Endothelial cell of umbilical vein (primary cell): ENCODE results near the gene ETFA. TPM values are rescaled to one million over a fixed set of nuclear protein-coding genes. Genes with fewer than 3 reads are reported as not detected.

ENCODE experiments used
- BruUV-seq: library from RNA; stranded (reverse); fragments of 400-500 nt; replicated peaks from 2 replicates; lab custom pipeline; 2021; lab: Mats Ljungman, UMichigan
- CTCF ChIA-PET: fragments of 300-600, 350-600 bp; sonication (Branson Sonifier 250); formaldehyde crosslinking; loops from one replicate; lab custom pipeline; 2021; ENCODE audit warnings: antibody characterized with exemption, inconsistent platforms; lab: Charles Lee
- POLR2A ChIA-PET: fragments of 300-600, 350-600 bp; sonication (Branson Sonifier 250); formaldehyde crosslinking; loops from one replicate; lab custom pipeline; 2021; ENCODE audit warnings: antibody characterized with exemption, inconsistent platforms; lab: Charles Lee
- DNase-seq: peaks from one replicate; pipeline ENCODE4 v3.0.0-alpha.2; 2011; ENCODE audit warnings: low read depth, low spot score
- FAIRE-seq: peaks from 2 replicates; lab custom pipeline; 2011; peaks lifted over from hg19 to GRCh38; lab: Jason Lieb, UNC
- H2AFZ ChIP-seq: 2 replicates; pipeline ENCODE4 v1.6.0; 2012; ENCODE audit warnings: low read depth, low read length, control low read depth, inconsistent platforms
- H3K27ac ChIP-seq: 2 replicates; pipeline ENCODE4 v1.5.1; 2011; ENCODE audit warnings: low read depth, mild to moderate bottlenecking, control low read depth, low read length, moderate library complexity; ENCODE audit not compliant: insufficient read depth
- H3K27me3 ChIP-seq, 2 experiments: 2 replicates each; pipeline versions ENCODE4 v1.6.0 to v1.6.1; 2011; ENCODE audit warnings: low read length in 2 of 2, mixed read lengths in 1 of 2; ENCODE audit not compliant: control insufficient read depth in 2 of 2, insufficient read depth in 2 of 2
- H3K36me3 ChIP-seq, 2 experiments: 2 replicates in 1 of 2; 3 replicates in 1 of 2; pipeline ENCODE4 v1.5.1; 2011; ENCODE audit warnings: low read length in 2 of 2, mild to moderate bottlenecking in 1 of 2, moderate library complexity in 1 of 2; ENCODE audit not compliant: control insufficient read depth in 2 of 2, insufficient read depth in 2 of 2; ENCODE audit errors: extremely low read depth in 1 of 2
- H3K4me1 ChIP-seq: 3 replicates; pipeline ENCODE4 v1.5.1; 2011; ENCODE audit warnings: mild to moderate bottlenecking, low read length; ENCODE audit not compliant: control insufficient read depth, insufficient read depth; ENCODE audit errors: extremely low read depth
- H3K4me2 ChIP-seq: 2 replicates; pipeline ENCODE4 v1.6.1; 2011; ENCODE audit warnings: low read length, control low read depth, mixed read lengths; ENCODE audit not compliant: insufficient read depth
- H3K4me3 ChIP-seq, 3 experiments: fragments of 200-600 bp in 1 of 3; sonication (generic), shearing (Covaris generic) in 1 of 3; replicated peaks in 1 of 3; 2 replicates each; pipeline ENCODE4 v1.5.1; 2011 to 2016; ENCODE audit warnings: control low read depth in 3 of 3, low read length in 3 of 3, mild to moderate bottlenecking in 2 of 3, inconsistent platforms in 1 of 3, low read depth in 1 of 3, moderate library complexity in 1 of 3; ENCODE audit not compliant: insufficient read depth in 1 of 3
- H3K79me2 ChIP-seq: 2 replicates; pipeline ENCODE4 v1.6.0; 2012; ENCODE audit warnings: low read length, inconsistent platforms; ENCODE audit not compliant: control insufficient read depth, insufficient read depth
- H3K9ac ChIP-seq: replicated peaks from 2 replicates; pipeline ENCODE3; 2011; ENCODE audit warnings: low read length, control low read depth; ENCODE audit not compliant: insufficient read depth; ENCODE audit errors: extremely low read depth
- H3K9me1 ChIP-seq: replicated peaks from 3 replicates; pipeline ENCODE4 v1.6.0; 2011; ENCODE audit warnings: mild to moderate bottlenecking, low read length; ENCODE audit not compliant: control insufficient read depth, insufficient read depth; ENCODE audit errors: extremely low read depth
- H3K9me3 ChIP-seq: replicated peaks from 2 replicates; pipeline ENCODE4 v1.5.1; 2012; ENCODE audit warnings: low read length, inconsistent platforms; ENCODE audit not compliant: control insufficient read depth, insufficient read depth
- H4K20me1 ChIP-seq: replicated peaks from 2 replicates; pipeline ENCODE3; 2011; ENCODE audit warnings: mild to moderate bottlenecking, low read length; ENCODE audit not compliant: control insufficient read depth, insufficient read depth; ENCODE audit errors: extremely low read depth
- EZH2 ChIP-seq: IDR thresholded peaks from 2 replicates; pipeline ENCODE4 v1.6.1; 2012; ENCODE audit warnings: borderline replicate concordance, low read depth, mild to moderate bottlenecking, moderate library complexity, low read length, inconsistent platforms; ENCODE audit not compliant: severe bottlenecking
- FOS ChIP-seq: IDR thresholded peaks from 2 replicates; pipeline ENCODE4 v1.6.1; 2011; ENCODE audit warnings: mild to moderate bottlenecking, low read length, moderate library complexity, borderline replicate concordance; ENCODE audit not compliant: insufficient read depth
- GATA2 ChIP-seq: IDR thresholded peaks from 2 replicates; pipeline ENCODE4 v1.7.0; 2011; ENCODE audit warnings: low read depth, mild to moderate bottlenecking, moderate library complexity, mixed read lengths, low read length; ENCODE audit not compliant: insufficient read length, insufficient read depth
- JUN ChIP-seq: IDR thresholded peaks from 2 replicates; pipeline ENCODE4 v1.6.1; 2011; ENCODE audit warnings: borderline replicate concordance, low read depth; ENCODE audit not compliant: insufficient read length, insufficient read depth
- MYC ChIP-seq: IDR thresholded peaks from one replicate; pipeline ENCODE4 v1.6.1; 2011; ENCODE audit warnings: mild to moderate bottlenecking, low read depth, low read length
- POLR2A ChIP-seq: IDR thresholded peaks from 2 replicates; pipeline ENCODE4 v1.6.1; 2012; ENCODE audit warnings: low read depth, mild to moderate bottlenecking, control low read depth, low read length
- POLR2AphosphoS5 ChIP-seq: IDR thresholded peaks from 2 replicates; pipeline ENCODE4 v1.6.1; 2012; ENCODE audit warnings: low read depth, mild to moderate bottlenecking, control low read depth, low read length, moderate library complexity; ENCODE audit not compliant: insufficient read depth
- dilution Hi-C: fragments of 300-500 bp; cut with MboI; formaldehyde crosslinking; loops from one replicate; pipeline ENCODE4 v1.15.0; 2019; ENCODE audit warnings: low sequenced_read_pairs; ENCODE audit not compliant: extremely low pct_ligation_motif_present
- intact Hi-C: fragments of 100-400 bp; cut with micrococcal nuclease; formaldehyde crosslinking; loops from one replicate; pipeline ENCODE4 v1.10.0; 2022
- polyA plus RNA-seq, 4 experiments: library from polyadenylated mRNA; depleted of rRNA in 3 of 4; stranded (reverse) in 3 of 4; unstranded in 1 of 4; fragments of >200 nt; gene quantifications; 2 replicates each; pipeline versions ENCODE4 v1.2.1 to v1.2.3, GENCODE V29; 2011 to 2012; ENCODE audit warnings: missing spikeins in 1 of 4
- total RNA-seq: library from RNA; stranded (reverse); gene quantifications from 2 replicates; pipeline ENCODE4 v1.2.3, GENCODE V29; 2021
- TF ChIP-seq, protein P1 (sequence below), 2 donors: IDR thresholded peaks; 1 replicate in 1 of 2; 2 replicates in 1 of 2; pipeline ENCODE4 v1.5.1; 2011; ENCODE audit warnings: low read length in 2 of 2, mild to moderate bottlenecking in 2 of 2, moderate library complexity in 2 of 2, control low read depth in 1 of 2, inconsistent platforms in 1 of 2, low read depth in 1 of 2; ENCODE audit not compliant: insufficient read depth in 1 of 2; ENCODE audit errors: extremely low read depth in 1 of 2
- TF ChIP-seq, protein P2 (sequence below): IDR thresholded peaks from 2 replicates; pipeline ENCODE4 v1.6.1; 2011; ENCODE audit not compliant: insufficient read depth, insufficient read length

ETFA gene
- total and polyA plus RNA-seq, 2 donors (not counting 3 experiments of a cell fraction or from before 2014, with no cell fraction given), result 102 to 116 TPM

DNA sequence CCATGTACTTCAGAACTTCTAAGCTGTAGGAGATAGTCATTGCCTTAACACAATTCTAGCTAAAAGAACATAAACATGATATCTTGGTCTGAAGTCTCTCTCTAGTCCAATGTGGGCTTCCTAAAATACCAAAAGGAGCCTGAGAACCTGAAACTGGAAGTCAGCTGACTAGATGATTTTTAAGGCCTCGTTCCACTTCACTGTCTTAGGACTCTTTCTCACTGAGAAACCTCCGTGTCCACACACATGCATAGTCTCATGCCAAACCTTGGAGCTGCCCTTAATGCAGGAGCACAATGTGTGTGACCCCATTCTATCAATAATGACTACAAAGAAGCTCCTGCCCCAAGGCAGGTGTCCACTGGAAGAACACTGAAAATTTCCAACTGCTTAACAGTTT is 87.7 kb downstream of the ETFA start:
- BruUV-seq, result no TSS peak
- intact Hi-C loops, result no loop called here
- H3K9me1 ChIP-seq, result no peaks in the 10 kb centered on the region

DNA sequence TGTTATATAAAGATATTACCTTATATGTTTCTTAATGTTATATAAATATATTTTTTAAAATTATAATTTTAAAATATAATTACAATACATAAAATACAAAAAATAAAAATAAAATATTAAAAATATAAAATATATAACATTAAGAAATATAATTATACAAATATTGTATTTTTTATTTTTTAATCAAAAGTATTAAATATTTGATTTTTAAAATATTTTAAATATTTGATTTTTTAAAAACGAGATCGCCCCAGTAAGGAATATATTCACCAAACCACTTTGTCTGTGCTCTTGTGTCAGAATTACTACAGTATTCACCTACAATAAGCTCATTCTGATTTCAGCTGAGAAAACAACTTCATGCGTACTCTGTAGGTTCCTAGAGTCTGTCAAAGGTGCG is 89.1 kb downstream of the ETFA start:
- no TSS peak for BruUV-seq
- dilution Hi-C loops, result no loop called here
- Histone ChIP-seq H3K27ac (no peak overlapping the region), H3K79me2 (no peaks in the 10 kb centered on the region), H3K9ac (no peak overlapping the region), H3K27me3 (no peaks in the 10 kb centered on the region), H3K9me1 (no peaks in the 10 kb centered on the region), H3K36me3 (peaks cover 5 to 6% of the 10 kb centered on the region in 2 experiments), H3K4me1 (peaks cover 7% of the 10 kb centered on the region), H2AFZ (no peak overlapping the region), H3K9me3 (no peaks in the 10 kb centered on the region), H3K4me2 (no peak overlapping the region), H4K20me1 (no peaks in the 10 kb centered on the region), H3K4me3 (no peak overlapping the region)
- TF ChIP-seq POLR2AphosphoS5, result no peak
- TF ChIP-seq MYC, result no peak
- no peak for TF ChIP-seq FOS
- TF ChIP-seq, protein P1, sequence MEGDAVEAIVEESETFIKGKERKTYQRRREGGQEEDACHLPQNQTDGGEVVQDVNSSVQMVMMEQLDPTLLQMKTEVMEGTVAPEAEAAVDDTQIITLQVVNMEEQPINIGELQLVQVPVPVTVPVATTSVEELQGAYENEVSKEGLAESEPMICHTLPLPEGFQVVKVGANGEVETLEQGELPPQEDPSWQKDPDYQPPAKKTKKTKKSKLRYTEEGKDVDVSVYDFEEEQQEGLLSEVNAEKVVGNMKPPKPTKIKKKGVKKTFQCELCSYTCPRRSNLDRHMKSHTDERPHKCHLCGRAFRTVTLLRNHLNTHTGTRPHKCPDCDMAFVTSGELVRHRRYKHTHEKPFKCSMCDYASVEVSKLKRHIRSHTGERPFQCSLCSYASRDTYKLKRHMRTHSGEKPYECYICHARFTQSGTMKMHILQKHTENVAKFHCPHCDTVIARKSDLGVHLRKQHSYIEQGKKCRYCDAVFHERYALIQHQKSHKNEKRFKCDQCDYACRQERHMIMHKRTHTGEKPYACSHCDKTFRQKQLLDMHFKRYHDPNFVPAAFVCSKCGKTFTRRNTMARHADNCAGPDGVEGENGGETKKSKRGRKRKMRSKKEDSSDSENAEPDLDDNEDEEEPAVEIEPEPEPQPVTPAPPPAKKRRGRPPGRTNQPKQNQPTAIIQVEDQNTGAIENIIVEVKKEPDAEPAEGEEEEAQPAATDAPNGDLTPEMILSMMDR (IDR thresholded peaks at IDR 0.05; ENCODE audit: extremely low read depth in 1 of 2, insufficient read depth in 1 of 2, low read depth in 1 of 2, low read length in 2 of 2), result no peak
- no peak for TF ChIP-seq POLR2A
- TF ChIP-seq EZH2, result no peak
- TF ChIP-seq, protein P2, sequence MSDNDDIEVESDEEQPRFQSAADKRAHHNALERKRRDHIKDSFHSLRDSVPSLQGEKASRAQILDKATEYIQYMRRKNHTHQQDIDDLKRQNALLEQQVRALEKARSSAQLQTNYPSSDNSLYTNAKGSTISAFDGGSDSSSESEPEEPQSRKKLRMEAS, result no peak
- no peak for TF ChIP-seq GATA2
- no peak for TF ChIP-seq JUN
- intact Hi-C loops, result no loop called here
- POLR2A ChIA-PET, result no interaction called here
- DNase-seq (no peak), FAIRE-seq (no peak)
- CTCF ChIA-PET, result interaction anchor here (1.2 kb wide), 1 partner anchor 56 kb away, joined by 3 read pairs; no protein-coding TSS in a partner anchor

More for the DNA sequence above, 87.7 kb downstream of the ETFA start:
- no peak overlapping the region for H3K4me3 ChIP-seq
- no peak overlapping the region for H3K9ac ChIP-seq
- no peak overlapping the region for H3K4me2 ChIP-seq
- no peak overlapping the region for H3K27ac ChIP-seq
- no peaks in the 10 kb centered on the region for H4K20me1 ChIP-seq
- no peaks in the 10 kb centered on the region for H3K27me3 ChIP-seq
- FAIRE-seq, result no peak
- DNase-seq, result no peak
- no peaks in the 10 kb centered on the region for H3K79me2 ChIP-seq
- no peaks in the 10 kb centered on the region for H3K4me1 ChIP-seq
- POLR2A ChIA-PET, result no interaction called here
- dilution Hi-C loops, result no loop called here
- H3K9me3 ChIP-seq, result no peaks in the 10 kb centered on the region
- no peak for TF ChIP-seq GATA2
- TF ChIP-seq, protein P2, result no peak
- TF ChIP-seq EZH2, result no peak
- no peak for TF ChIP-seq JUN
- TF ChIP-seq POLR2AphosphoS5, result no peak
- no peak for TF ChIP-seq POLR2A
- H3K36me3 ChIP-seq, result peaks cover 5 to 6% of the 10 kb centered on the region in 2 experiments
- CTCF ChIA-PET, result interaction anchor here (0.6 to 1.8 kb wide), 7 partner anchors 11 to 868 kb away, joined by 3 to 5 read pairs (median 3); no protein-coding TSS in a partner anchor
- H2AFZ ChIP-seq, result no peak overlapping the region
